Measurements from ENCODE around the gene UFSP1. TPM values are rescaled to one million over a fixed set of nuclear protein-coding genes. Genes with fewer than 3 reads are reported as not detected.

UFSP1 gene
- total and polyA plus RNA-seq, 2 experiments from 2014 or later, result 3.9 to 4.2 TPM

DNA sequence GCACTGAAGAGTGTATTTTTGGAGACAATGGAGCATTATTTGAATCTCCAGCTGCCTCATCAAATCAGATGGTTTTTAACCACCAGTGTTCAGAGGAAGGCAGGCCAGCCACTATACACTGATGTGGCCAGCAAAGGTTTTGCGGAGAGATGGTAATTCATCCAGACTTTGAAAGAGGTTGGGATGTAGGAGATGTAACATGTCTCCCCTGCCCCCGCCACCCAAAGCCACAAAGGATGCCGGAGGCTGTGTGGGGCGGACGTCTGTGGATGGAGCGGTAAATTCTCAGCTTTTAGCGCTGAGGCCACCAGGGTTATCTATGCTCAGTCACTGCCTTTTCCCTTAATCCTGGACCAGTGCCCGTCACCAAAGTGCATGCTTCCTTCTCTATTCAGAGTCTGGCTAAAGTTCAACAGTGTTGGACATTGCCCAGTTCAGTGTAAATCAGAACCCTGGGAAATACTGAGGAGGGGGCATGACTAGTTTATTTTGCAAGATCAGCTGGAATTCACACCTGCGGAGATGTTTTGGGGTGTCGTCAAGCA lies 26.0 kb downstream of the UFSP1 start:
- H3K4me2 ChIP-seq, result no peak overlapping the region
- no peaks in the 10 kb centered on the region for H4K20me1 ChIP-seq (ENCODE audit: insufficient read depth, poor library complexity, severe bottlenecking)
- H3K79me2 ChIP-seq, result peaks cover 19% of the 10 kb centered on the region
- TF ChIP-seq EZH2 (IDR thresholded peaks at IDR 0.05; ENCODE audit: borderline replicate concordance) (no peak), CTCF (IDR thresholded peaks at IDR 0.05; ENCODE audit: poor library complexity) (no peak), EZH2phosphoT487 (IDR thresholded peaks at IDR 0.05; ENCODE audit: low read depth, severe bottlenecking, unreplicated experiment) (no peak)
- no peaks in the 10 kb centered on the region for H3K27me3 ChIP-seq
- no peak overlapping the region for H2AFZ ChIP-seq
- WGBS (ENCODE audit: low lambda C conversion rate, missing lambda C conversion rate), result 87% methylated on average over 10 of the region's 10 CpGs
- H3K36me3 ChIP-seq (replicated peaks; ENCODE audit: insufficient read depth, low read depth), result no peaks in the 10 kb centered on the region
- no peak overlapping the region for H3K4me3 ChIP-seq
- no peaks in the 10 kb centered on the region for H3K9me2 ChIP-seq (replicated peaks; ENCODE audit: insufficient read depth)
- H3K27ac ChIP-seq, result no peak overlapping the region
- no peaks in the 10 kb centered on the region for H3K9me3 ChIP-seq (ENCODE audit: low read depth)
- H3K4me1 ChIP-seq (ENCODE audit: insufficient read depth), result peaks cover 9% of the 10 kb centered on the region
- no peak for DNase-seq (ENCODE audit: low spot score)

DNA sequence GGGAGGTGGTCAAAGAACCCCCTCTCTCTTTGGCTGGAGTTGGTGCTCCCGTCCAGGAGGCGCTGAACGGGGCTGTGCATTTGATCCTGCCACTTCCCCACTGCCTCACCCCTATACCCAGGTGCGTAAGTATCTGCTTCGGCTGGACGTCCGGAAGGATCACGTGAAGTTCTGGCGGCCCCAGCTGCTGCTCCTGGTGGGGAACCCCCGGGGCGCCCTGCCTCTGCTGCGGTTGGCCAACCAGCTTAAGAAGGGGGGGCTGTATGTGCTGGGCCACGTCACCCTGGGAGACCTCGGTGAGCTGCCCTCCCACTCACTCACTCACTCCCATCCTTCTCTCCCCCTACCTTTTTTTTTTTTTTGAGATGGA lies 27.9 kb downstream of the UFSP1 start:
- Histone ChIP-seq H3K4me2 (no peak overlapping the region), H3K4me3 (no peak overlapping the region), H4K20me1 (ENCODE audit: insufficient read depth, poor library complexity, severe bottlenecking) (no peaks in the 10 kb centered on the region), H2AFZ (no peak overlapping the region), H3K4me1 (ENCODE audit: insufficient read depth) (peaks cover 4% of the 10 kb centered on the region), H3K9me2 (replicated peaks; ENCODE audit: insufficient read depth) (no peaks in the 10 kb centered on the region), H3K9me3 (ENCODE audit: low read depth) (no peaks in the 10 kb centered on the region), H3K79me2 (peaks cover 3% of the 10 kb centered on the region), H3K36me3 (replicated peaks; ENCODE audit: insufficient read depth, low read depth) (no peaks in the 10 kb centered on the region), H3K27me3 (no peaks in the 10 kb centered on the region), H3K27ac (no peak overlapping the region)
- no peak for TF ChIP-seq EZH2 (IDR thresholded peaks at IDR 0.05; ENCODE audit: borderline replicate concordance)
- no peak for TF ChIP-seq CTCF (IDR thresholded peaks at IDR 0.05; ENCODE audit: poor library complexity)
- TF ChIP-seq EZH2phosphoT487 (IDR thresholded peaks at IDR 0.05; ENCODE audit: low read depth, severe bottlenecking, unreplicated experiment), result no peak
- WGBS (ENCODE audit: low lambda C conversion rate, missing lambda C conversion rate), result 97% methylated on average over 14 of the region's 14 CpGs
- no peak for DNase-seq (ENCODE audit: low spot score)

DNA sequence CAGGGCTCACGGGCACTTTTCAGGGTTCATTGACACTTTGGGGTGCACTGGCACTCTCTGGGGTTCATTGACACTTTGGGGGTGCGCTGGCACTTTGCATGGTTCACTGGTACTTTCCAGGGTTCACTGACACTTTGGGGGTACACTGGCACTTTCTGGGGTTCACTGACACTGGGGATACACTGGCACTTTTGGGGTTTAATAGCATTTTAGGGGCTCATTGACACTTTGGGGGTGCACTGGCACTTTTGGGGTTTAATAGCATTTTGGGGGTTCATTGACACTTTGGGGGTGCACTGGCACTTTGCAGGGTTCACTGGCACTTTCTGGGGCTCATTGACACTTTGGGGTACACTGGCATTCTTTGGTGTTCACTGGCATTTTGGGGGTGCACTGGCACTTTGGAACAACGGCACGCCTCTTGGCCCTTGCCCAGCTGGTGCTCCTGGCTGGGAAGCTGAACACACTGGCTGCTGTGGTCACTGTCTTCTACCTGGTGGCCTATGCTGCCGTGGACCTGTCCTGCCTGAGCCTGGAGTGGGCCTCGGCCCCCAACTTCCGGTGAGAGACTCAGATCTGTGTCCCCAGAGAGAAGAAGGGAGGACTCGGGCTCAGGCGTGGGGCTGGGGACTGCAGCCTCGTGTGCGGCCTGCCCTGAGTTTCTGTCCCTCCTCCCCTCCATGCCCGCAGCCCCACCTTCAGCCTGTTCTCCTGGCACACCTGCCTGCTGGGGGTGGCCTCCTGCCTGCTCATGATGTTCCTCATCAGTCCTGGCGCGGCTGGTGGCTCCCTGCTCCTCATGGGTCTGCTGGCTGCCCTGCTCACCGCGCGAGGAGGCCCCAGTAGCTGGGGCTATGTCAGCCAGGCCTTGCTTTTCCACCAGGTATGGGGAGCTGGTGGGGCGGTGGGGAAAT lies 28.6 kb downstream of the UFSP1 start:
- Histone ChIP-seq H3K9me3 (ENCODE audit: low read depth) (no peaks in the 10 kb centered on the region), H3K27ac (no peak overlapping the region), H2AFZ (no peak overlapping the region), H4K20me1 (ENCODE audit: insufficient read depth, poor library complexity, severe bottlenecking) (no peaks in the 10 kb centered on the region), H3K4me2 (no peak overlapping the region), H3K4me1 (ENCODE audit: insufficient read depth) (no peaks in the 10 kb centered on the region), H3K79me2 (no peaks in the 10 kb centered on the region), H3K9me2 (replicated peaks; ENCODE audit: insufficient read depth) (no peaks in the 10 kb centered on the region), H3K36me3 (replicated peaks; ENCODE audit: insufficient read depth, low read depth) (no peaks in the 10 kb centered on the region), H3K27me3 (no peaks in the 10 kb centered on the region), H3K4me3 (no peak overlapping the region)
- WGBS (ENCODE audit: low lambda C conversion rate, missing lambda C conversion rate), result 96% methylated on average over 16 of the region's 18 CpGs
- DNase-seq (ENCODE audit: low spot score), result no peak
- no peak for TF ChIP-seq CTCF (IDR thresholded peaks at IDR 0.05; ENCODE audit: poor library complexity)
- TF ChIP-seq EZH2phosphoT487 (IDR thresholded peaks at IDR 0.05; ENCODE audit: low read depth, severe bottlenecking, unreplicated experiment), result no peak
- no peak for TF ChIP-seq EZH2 (IDR thresholded peaks at IDR 0.05; ENCODE audit: borderline replicate concordance)
